GM08714 (cell line): Measurements from ENCODE around the gene CFAP74.
"Not testable (repeated sequence)": the region's sequence is repeated elsewhere in the genome, so short reads cannot be mapped to it uniquely, and the experiment has no call there.

Experiments used
- H3K4me3 ChIP-seq: fragments of 200-500 bp; sonication (Bioruptor generic); 2 replicates; pipeline ENCODE4 v1.5.1; 2014; ENCODE audit warnings: mild to moderate bottlenecking, low read length, inconsistent platforms
- ZNF274 ChIP-seq: IDR thresholded peaks from 2 replicates; pipeline ENCODE4 v1.6.1; 2012; ENCODE audit warnings: mild to moderate bottlenecking, low read depth, low read length

Gene CFAP74

DNA sequence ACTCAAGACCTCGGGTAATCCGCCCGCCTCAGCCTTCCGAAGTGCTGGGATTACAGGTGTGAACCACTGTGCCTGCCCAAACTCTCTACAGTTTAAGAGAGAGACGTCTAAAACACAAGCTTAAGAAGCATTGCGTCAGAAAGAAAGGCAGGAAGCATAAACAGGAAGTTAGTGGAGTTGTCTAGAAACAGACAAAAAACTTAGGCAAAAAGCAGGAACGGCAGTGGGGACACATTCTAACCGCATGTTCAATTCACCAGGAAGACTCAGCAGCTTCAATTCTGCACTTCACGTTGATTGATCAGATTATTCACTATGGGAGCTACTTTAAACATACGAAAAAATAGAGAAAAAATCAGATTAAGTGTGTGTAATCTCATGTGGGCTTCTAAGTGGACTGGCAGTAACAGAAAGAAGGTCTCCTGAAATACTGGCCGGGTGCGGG lies 7.4 kb downstream of the CFAP74 start:
- H3K4me3 ChIP-seq, result no peak overlapping the region
- TF ChIP-seq ZNF274, result no peak

DNA sequence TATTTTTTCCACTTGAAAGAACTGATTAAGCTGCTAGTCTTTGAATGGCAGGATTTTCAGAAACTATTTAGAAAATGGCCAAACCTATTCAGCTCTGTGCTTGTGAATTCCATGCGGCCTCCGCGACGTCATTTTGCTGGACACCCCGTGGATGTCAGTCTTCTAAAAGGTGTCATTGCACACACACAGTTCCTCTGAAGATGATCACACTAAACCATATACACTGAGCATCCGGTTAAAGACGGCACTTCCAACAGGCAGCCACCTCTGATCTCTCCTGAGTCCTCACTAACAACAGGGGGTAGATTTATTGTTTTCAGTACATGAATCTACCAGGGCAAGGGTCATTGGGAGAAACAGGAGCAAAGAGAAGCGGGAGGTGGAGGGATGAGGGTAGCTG lies 9.1 kb downstream of the CFAP74 start:
- TF ChIP-seq ZNF274, result no peak

DNA sequence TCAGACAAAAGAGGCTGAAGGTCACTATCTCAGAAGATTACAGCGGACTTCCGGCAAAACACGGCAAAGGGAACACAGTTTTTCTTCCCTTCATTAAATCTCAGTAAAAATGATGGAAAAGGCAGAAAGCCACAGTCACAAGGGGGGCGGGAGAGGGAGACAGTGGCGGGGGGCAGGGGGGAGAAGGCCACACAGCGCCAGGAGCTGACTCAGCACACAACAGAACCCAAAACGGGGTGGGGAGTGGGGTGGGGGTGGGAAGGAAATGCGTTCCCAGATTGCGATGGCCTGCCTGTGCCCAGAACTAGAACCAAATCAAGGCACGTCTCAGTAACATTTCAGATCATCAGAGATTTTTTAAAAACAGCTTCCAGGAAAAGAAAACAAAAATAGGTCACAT lies 13.4 kb downstream of the CFAP74 start:
- H3K4me3 ChIP-seq, result no peak overlapping the region

More for the DNA sequence above, 9.1 kb downstream of the CFAP74 start:
- H3K4me3 ChIP-seq, result no peak overlapping the region

DNA sequence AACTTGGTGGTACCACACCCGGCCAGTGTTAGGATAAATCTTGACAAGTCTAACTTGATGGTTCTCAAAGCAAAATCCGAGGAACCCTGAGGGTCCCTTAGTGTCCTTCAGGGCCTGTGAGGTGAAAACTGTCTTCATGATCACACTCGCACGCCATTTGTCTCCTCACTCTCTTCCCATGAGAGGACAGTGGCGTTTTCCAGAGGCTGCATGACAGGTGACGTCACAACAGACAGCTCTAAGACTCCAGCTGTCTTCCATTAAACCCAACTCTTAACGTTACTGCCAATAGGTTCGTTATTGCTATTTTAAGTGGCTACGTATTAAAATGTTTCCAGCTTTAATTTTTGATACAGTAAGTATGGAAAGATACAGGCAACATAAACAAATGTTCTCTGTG lies 13.8 kb downstream of the CFAP74 start:
- H3K4me3 ChIP-seq, result no peak overlapping the region
- no peak for TF ChIP-seq ZNF274

More for the DNA sequence above, 13.4 kb downstream of the CFAP74 start:
- TF ChIP-seq ZNF274, result no peak

DNA sequence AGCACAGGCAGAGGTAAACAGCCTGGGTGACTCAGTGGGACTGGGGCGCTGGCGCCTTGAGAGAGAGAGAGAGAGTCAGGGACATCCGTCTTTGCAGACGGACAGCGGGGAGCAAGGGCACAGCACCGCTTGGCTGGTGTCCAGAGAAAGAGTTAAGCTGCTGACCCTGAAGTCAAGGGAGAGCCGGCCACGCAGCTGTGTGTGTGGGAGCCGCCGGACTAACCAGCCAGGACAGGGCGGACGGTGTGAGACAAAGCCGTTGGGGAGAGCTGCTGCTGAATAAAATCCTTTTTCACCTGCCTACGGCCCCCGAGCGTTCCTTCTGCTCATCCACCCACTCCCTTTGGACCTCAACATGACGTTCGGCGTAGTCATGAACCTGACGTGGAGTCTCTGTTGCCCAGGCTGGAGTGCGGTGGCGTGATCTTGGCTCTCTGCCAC lies 14.5 kb downstream of the CFAP74 start:
- no peak overlapping the region for H3K4me3 ChIP-seq
- no peak for TF ChIP-seq ZNF274

DNA sequence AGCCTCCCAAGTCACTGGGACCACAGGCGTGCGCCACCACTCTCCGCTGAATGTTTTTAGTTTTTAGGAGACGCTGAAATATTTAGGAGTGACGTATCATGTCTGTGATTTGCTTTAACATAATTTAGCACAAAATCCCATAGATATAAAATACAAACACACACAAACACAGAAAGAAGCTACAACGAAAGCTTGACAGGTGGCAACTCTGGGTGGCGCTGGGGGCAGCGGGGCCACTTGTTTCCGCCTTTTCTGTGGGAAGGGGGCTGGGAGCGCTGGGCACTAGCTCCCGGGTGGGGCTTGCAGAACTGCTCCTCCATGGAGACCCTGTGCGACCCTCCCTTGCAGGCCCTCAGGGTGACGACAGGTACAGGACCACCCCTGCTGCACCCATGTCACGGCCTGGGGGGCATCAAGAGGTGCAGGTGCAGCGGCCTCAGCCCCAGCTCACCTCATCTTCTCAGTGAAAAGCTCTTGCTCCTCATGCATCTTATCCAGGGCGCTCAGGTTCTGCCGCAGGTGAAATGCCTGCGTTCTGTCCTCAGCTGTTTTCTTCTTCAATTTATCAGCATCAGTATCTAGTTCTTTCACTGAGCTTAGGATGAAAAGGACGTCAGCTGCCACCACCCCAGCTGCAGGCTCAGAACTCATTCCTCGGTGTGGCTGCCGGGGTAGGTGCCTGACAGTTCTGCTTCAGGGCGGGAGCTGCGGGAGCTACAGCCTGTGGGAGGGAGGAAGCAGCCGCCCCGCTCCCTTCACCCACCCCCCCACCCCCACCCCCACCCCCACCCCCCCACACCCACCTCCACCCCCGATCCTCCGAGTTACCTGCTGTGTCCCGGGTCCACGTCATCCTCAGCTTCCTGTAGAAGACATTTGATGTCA lies 15.3 kb downstream of the CFAP74 start:
- no peak for TF ChIP-seq ZNF274

DNA sequence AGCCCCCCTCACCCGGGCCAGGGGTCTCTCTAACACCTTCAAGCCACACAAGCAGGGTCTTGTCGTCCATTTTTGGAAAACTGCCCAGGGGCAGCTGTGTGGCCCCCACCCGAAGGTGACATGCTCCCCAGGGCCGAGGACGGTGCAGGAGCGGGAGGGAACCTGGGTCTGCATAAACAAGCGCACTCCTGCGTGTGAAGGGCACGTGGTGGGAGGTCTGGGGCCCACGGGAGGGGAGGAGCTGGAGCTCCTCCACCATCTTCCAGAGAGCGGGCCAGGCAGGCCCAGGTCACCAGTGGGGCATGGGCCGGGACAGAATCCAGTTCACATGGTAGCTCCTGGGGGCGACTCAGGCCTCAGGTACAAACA lies 16.5 kb downstream of the CFAP74 start:
- no peak for TF ChIP-seq ZNF274
- H3K4me3 ChIP-seq, result no peak overlapping the region

More for the DNA sequence above, 15.3 kb downstream of the CFAP74 start:
- no peak overlapping the region for H3K4me3 ChIP-seq

DNA sequence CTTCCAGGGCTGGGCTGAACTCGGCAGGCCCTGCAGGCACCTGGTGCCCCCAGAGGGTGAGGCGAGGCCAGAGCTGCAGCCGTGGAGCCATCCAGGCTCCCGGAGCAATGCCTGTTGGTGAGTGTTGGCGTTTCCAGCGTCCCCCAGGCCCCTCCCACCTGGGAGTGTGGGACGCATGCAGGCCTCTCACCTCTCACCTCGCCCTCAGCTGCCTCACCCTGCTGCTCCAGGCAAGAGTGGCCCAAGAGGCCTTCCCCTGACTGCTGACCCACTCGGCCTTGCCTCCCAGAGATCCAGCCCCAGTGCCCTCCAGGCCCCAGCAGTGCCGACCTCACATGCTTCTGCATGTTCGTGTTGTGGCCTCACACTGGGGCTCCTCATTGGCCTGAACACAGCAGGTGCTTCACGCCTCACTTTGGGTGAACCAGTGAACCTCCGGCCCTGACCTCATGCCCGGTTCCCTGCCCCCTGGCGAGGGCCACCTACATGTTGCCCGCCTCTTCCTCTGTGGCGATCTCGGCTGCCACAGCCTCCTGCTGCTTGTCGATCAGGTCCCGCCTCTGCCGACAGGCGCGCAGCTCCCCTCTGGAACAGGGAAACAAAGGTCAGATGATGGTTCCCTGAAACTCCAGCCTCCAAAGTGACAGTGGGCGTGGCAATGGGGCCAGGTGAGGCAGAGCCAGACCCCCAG lies 17.0 kb downstream of the CFAP74 start:
- no peak for TF ChIP-seq ZNF274

DNA sequence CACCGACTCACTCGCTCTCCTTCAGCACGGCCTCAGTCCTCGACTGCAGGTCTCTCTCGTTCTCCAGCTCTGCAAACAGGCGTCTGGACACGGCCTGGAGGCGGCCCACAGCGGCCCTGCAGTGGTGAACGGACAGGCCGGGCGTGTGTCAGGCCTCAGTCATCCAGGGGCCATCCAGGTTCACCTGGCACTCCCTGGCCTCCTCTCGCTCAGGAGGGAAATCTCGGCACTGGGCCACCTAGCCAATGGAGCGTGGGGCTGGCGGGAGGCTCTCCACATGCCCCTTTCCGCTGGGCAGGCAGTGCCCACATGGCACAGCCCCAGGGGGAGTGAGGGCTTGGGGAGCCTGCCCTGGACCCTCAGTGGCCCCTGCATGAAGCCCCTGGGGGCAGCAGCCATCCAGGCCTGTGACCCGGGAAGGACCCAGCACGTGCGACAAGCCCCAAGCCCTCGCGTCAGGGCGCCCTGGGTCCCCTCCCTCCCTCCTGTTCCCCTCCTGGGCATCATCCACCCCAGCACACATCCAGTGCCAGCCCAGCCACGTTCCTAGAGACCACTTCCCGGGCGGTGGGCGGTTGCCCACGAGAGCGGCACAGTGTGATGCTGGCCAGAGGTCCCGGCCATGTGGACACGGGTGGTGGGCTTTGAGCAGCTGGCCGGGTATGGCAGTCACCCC lies 18.1 kb downstream of the CFAP74 start:
- TF ChIP-seq ZNF274, result no peak
- no peak overlapping the region for H3K4me3 ChIP-seq

More for the DNA sequence above, 17.0 kb downstream of the CFAP74 start:
- H3K4me3 ChIP-seq, result no peak overlapping the region

DNA sequence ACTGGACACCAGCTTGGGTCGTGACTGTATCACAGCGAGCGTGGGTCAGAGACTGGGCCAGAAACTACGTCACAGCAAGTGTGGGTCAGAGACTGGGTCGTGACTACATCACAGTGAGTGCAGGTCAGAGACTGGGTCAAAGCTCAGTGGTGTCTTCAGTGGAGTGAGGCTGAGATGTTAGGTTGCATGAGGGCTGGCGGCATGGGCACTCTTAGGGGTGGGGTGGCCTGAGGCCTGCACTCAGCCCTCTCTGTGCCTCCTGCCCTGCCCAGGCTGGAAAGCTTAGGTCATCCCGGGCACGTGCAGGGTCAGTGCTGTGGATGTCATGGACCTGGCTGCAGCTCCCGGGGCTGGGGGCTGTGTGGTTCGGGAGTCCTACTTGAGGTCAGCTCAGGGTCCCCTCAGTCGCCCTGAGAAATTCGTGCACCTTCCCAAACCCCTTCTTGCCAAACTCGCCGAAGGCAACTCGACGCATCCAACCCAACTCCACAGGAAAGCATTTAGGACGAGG lies 19.0 kb downstream of the CFAP74 start:
- no peak for TF ChIP-seq ZNF274
- H3K4me3 ChIP-seq, result no peak overlapping the region

DNA sequence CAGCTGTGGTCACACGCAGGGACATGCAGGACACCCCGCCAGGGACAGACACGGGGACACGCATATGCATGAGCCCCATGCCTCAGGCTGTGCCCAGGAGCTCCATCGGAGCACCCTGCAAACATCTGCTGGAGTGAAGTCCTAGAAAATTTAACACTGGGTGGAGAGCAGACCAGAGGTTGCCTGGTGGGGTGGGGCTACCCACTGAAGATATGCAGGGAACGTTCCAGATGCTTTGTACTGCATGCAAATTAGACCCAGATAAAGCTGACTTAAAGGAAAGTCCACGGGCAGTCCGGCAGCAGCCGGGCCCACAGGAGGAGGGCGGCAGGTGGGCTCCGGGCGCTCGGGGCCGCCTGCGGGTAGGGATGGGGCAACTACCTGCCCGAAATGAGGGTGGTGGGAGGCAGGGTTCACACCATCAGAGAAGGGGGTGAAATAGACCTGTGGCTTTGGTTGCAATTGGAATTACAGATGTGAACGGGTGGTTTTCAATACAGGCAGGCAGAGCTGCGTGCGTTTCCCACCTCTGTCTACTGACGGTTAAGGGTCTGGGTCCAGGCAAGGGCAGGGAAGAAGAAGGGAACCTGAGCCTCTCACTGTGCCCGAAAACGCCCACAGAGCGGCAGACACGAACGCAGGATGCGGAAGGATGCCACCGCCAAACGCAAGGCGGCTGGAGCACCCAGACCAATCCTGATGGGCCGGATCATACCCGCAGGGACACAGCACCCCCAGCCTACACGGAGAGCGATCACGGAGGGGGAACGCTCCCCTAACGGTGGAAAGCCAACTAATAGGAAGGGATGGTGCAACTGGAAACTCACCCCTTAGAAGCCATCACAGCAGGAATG lies 21.0 kb downstream of the CFAP74 start:
- H3K4me3 ChIP-seq, result no peak overlapping the region
- TF ChIP-seq ZNF274, result no peak

DNA sequence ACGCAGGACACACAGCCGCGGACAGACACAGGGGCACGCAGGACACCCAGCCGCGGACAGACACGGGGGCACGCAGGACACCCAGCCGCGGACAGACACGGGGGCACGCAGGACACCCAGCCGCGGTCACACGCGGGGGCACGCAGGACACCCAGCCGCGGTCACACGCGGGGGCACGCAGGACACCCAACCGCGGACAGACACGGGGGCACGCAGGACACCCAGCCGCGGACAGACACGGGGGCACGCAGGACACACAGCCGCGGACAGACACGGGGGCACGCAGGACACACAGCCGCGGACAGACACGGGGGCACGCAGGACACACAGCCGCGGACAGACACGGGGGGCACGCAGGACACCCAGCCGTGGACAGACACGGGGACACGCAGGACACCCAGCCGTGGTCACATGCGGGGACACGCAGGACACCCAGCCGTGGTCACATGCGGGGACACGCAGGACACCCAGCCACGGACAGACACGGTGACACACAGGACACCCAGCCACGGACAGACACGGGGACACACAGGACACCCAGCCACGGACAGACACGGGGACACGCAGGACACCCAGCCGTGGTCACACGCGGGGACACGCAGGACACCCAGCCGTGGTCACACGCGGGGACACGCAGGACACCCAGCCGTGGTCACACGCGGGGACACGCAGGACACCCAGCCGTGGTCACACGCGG lies 21.8 kb downstream of the CFAP74 start:
- H3K4me3 ChIP-seq, result not testable (repeated sequence)

DNA sequence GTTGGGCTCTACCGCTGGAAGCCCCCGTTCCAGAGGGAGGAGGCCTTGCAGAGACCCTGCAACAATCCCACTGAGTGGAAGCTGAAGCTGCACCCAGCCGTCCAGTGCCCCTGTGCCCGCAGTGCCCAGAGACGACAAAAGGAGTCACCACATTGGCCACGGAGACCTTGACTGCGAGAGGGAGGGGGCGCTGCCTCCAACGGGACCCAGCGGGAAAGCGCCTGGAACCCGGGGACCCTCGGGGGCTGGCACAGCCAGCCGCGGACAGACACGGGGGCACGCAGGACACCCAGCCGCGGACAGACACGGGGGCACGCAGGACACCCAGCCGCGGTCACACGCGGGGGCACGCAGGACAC lies 22.5 kb downstream of the CFAP74 start:
- H3K4me3 ChIP-seq, result no peak overlapping the region
- TF ChIP-seq ZNF274, result no peak
